Parathyroid adenoma (tissue), 2 donors: ENCODE measurements around the gene SLC52A3.
"Not testable (repeated sequence)": the region's sequence is repeated elsewhere in the genome, so short reads cannot be mapped to it uniquely, and the experiment has no call there.

Experiments used
- H2AFZ ChIP-seq: fragments of 300-600 bp; sonication (generic); one replicate; pipeline ENCODE4 v1.7.0; 2017; ENCODE audit warnings: antibody characterized with exemption, mild to moderate bottlenecking
- H3K27ac ChIP-seq: fragments of 300-600 bp; sonication (generic); one replicate; pipeline ENCODE4 v1.7.0; 2017
- H3K27me3 ChIP-seq: fragments of 300-600 bp; sonication (generic); one replicate; pipeline ENCODE4 v1.7.0; 2017; ENCODE audit warnings: low read length; ENCODE audit not compliant: control insufficient read depth, insufficient read depth
- H3K36me3 ChIP-seq: fragments of 300-600 bp; sonication (generic); one replicate; pipeline ENCODE4 v1.7.0; 2017; ENCODE audit warnings: low read length; ENCODE audit not compliant: control insufficient read depth, insufficient read depth
- H3K4me1 ChIP-seq: fragments of 300-600 bp; sonication (generic); one replicate; pipeline ENCODE4 v1.7.0; 2017; ENCODE audit warnings: control low read depth
- H3K4me2 ChIP-seq: fragments of 300-600 bp; sonication (generic); one replicate; pipeline ENCODE4 v1.7.0; 2017; ENCODE audit warnings: low read length
- H3K4me3 ChIP-seq: fragments of 300-600 bp; sonication (generic); one replicate; pipeline ENCODE4 v1.7.0; 2017; ENCODE audit warnings: low read depth, low read length
- H3K79me2 ChIP-seq: fragments of 300-600 bp; sonication (generic); one replicate; pipeline ENCODE4 v1.7.0; 2017; ENCODE audit warnings: control low read depth
- H3K9ac ChIP-seq: fragments of 300-600 bp; sonication (generic); one replicate; pipeline ENCODE4 v1.7.0; 2017; ENCODE audit warnings: mild to moderate bottlenecking
- H3K9me3 ChIP-seq: fragments of 300-600 bp; sonication (generic); one replicate; pipeline ENCODE4 v1.7.0; 2017; ENCODE audit warnings: low read length; ENCODE audit not compliant: control insufficient read depth
- TF ChIP-seq, protein P1 (sequence below): fragments of 300-600 bp; sonication (generic); IDR thresholded peaks from one replicate; pipeline ENCODE4 v1.7.0; 2017; ENCODE audit warnings: antibody characterized with exemption, mild to moderate bottlenecking
- donor health status: primary hyperparathyroidism.

The SLC52A3 gene

DNA sequence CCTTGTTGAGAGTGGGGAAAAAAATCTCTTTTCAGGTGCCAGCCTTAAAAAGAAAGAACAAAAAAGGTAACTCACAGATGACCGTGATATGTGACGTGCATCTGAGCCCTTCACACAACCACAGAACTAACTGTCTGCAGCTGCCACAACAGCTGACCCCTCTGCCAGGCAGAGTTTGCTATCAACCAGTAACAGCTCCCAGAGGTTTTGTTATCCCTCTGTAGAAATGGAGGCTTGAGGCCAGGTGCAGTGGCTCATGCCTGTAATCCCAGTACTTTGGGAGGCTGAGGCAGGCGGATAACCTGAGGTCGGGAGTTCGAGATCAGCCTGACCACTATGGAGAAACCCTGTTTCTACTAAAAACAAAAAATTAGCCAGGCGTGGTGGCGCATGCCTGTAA, 42.8 kb downstream of the SLC52A3 start:
- H3K4me1 ChIP-seq = peaks cover 8% of the 10 kb centered on the region
- H3K79me2 ChIP-seq = no peaks in the 10 kb centered on the region
- no peaks in the 10 kb centered on the region for H3K36me3 ChIP-seq
- H3K27me3 ChIP-seq = no peaks in the 10 kb centered on the region
- no peak overlapping the region for H2AFZ ChIP-seq
- TF ChIP-seq, protein P1, sequence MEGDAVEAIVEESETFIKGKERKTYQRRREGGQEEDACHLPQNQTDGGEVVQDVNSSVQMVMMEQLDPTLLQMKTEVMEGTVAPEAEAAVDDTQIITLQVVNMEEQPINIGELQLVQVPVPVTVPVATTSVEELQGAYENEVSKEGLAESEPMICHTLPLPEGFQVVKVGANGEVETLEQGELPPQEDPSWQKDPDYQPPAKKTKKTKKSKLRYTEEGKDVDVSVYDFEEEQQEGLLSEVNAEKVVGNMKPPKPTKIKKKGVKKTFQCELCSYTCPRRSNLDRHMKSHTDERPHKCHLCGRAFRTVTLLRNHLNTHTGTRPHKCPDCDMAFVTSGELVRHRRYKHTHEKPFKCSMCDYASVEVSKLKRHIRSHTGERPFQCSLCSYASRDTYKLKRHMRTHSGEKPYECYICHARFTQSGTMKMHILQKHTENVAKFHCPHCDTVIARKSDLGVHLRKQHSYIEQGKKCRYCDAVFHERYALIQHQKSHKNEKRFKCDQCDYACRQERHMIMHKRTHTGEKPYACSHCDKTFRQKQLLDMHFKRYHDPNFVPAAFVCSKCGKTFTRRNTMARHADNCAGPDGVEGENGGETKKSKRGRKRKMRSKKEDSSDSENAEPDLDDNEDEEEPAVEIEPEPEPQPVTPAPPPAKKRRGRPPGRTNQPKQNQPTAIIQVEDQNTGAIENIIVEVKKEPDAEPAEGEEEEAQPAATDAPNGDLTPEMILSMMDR = no peak
- H3K9me3 ChIP-seq = no peaks in the 10 kb centered on the region
- no peak overlapping the region for H3K4me3 ChIP-seq
- no peak overlapping the region for H3K27ac ChIP-seq
- no peak overlapping the region for H3K4me2 ChIP-seq
- H3K9ac ChIP-seq = no peak overlapping the region

DNA sequence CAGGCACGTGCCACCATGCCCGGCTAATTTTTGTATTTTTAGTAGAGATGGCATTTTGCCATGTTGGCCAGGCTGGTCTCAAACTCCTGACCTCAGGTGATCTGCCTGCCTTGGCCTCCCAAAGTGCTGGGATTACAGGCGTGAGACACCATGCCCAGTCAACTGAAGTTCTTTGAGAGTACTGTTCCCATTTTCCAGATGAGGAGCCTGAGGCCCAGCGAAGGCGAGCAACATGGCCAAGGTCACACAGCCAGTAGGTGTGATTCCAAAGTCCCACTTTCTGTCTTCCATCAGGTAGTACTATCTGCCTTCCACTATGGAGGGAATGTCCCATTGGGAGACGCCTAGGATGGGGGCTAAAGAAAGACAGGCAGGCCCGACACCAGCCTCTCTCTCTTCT, 43.5 kb downstream of the SLC52A3 start:
- H3K9me3 ChIP-seq, H2AFZ ChIP-seq, H3K27me3 ChIP-seq, H3K36me3 ChIP-seq, H3K79me2 ChIP-seq, H3K4me2 ChIP-seq, H3K4me1 ChIP-seq, H3K9ac ChIP-seq, H3K4me3 ChIP-seq, H3K27ac ChIP-seq: not testable (repeated sequence)

DNA sequence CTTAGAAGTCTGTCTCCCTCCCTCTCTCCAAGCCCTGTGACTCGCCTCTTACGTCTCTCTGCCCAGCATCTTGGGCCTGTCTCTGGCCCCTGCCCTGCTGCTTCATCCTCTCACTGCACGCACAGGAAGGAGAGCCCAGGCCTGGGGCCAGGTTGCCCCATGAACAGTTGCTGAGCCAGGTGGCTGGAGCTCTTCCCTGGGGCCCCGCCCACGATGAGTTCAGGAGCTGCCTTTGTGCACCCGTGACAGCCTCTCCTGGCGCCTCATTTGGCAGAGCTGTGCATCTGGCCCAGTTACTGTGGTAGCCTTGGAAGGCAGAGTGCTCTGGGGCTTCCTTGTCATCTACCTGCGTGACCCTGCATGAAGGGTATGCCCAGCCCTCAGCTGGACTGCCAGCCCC, 44.5 kb downstream of the SLC52A3 start:
- Histone ChIP-seq H3K9ac (no peak overlapping the region), H3K36me3 (no peaks in the 10 kb centered on the region), H2AFZ (peak overlapping the region; percentile 23), H3K4me1 (peaks cover 3% of the 10 kb centered on the region), H3K27ac (no peak overlapping the region), H3K79me2 (no peaks in the 10 kb centered on the region), H3K4me3 (no peak overlapping the region), H3K27me3 (no peaks in the 10 kb centered on the region), H3K9me3 (no peaks in the 10 kb centered on the region), H3K4me2 (no peak overlapping the region)
- TF ChIP-seq, protein P1 = no peak

DNA sequence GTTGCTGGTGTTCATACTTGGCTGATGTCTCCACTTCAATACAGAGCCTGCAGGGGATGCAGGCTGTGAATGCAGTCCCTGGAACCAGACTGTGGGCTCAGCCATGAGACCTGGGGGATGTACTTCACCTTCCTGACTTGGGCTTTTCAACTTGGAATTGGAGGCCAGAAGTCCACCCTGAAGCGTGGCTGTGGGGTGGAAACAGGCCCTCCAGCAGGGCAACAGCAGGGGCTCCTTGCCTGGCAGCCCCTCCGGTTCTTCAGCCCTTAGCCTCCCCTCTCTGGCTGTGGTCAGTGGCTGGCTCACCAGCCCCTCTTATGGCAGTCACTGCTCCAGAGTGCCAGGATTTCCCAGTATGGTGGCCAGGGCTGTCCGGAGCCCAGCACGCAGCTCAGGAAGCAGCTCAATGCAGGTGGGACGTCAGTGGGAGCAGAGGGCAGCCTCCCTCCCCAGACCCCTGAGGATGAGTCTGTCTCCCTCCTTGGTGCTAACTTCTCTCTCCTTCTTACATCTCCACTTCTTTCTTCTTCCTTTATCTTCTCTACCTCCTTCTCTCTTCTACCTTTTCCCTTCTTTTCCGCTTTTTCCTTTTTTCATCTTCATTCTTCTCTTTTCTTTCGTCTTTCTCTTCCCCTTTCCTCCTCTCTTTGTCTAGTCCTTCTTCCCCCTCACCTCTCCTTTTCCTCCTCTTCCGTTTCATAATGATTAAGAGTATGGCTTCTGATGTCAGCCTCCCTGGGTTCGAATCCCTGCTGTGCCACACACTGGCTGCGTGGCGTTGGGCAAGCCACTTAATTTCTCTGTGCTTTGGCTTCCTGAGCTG, 45.3 kb downstream of the SLC52A3 start:
- TF ChIP-seq, protein P1 = no peak
- Histone ChIP-seq H3K27me3 (no peaks in the 10 kb centered on the region), H2AFZ (no peak overlapping the region), H3K4me1 (no peaks in the 10 kb centered on the region), H3K9me3 (no peaks in the 10 kb centered on the region), H3K27ac (no peak overlapping the region), H3K36me3 (no peaks in the 10 kb centered on the region), H3K9ac (no peak overlapping the region), H3K79me2 (no peaks in the 10 kb centered on the region), H3K4me3 (no peak overlapping the region), H3K4me2 (no peak overlapping the region)

DNA sequence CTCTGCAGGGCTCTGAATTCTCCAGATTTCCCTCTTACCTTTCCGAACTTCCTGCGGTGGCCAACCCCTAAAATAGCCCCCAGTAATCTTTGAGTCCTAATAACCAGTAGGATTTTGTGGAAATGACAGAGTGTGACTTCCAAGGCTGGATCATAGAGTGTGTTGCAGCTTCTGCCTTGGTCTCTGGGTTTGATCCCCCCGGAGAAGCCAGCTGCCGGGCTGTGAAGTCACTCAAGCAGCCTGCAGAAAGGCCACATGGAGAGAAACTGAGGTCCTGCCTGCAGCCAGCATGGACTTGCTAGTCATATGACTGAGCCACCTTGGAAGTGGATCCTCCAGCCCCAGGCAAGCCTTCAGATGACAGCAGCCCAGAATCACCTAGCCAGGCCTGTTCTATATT, 46.4 kb downstream of the SLC52A3 start:
- H2AFZ ChIP-seq = no peak overlapping the region
- H3K79me2 ChIP-seq = no peaks in the 10 kb centered on the region
- H3K9me3 ChIP-seq = no peaks in the 10 kb centered on the region
- H3K27me3 ChIP-seq = no peaks in the 10 kb centered on the region
- H3K4me1 ChIP-seq = no peaks in the 10 kb centered on the region
- no peak overlapping the region for H3K9ac ChIP-seq
- TF ChIP-seq, protein P1 = no peak
- no peaks in the 10 kb centered on the region for H3K36me3 ChIP-seq
- no peak overlapping the region for H3K27ac ChIP-seq
- H3K4me3 ChIP-seq = no peak overlapping the region
- H3K4me2 ChIP-seq = no peak overlapping the region
